DMS53 treated with DMSO at 0.1 percent for 48 hours (cell line): ENCODE data around the gene FCAR.
"Not testable (repeated sequence)": the region's sequence is repeated elsewhere in the genome, so short reads cannot be mapped to it uniquely, and the experiment has no call there.

Experiments used
- DNase-seq: peaks from one replicate; lab custom pipeline; 2025; ENCODE audit not compliant: unreplicated experiment; lab: John Stamatoyannopoulos, UW

Gene FCAR

GRCh38 chr19:54873990-54874389, at the start of gene FCAR:
Gene FCAR (plus strand): TSS chr19:54874235. CDS start chr19:54874290, 55 bp downstream.
- no peak for DNase-seq

- DNase-seq, result not testable (repeated sequence)
These were observed 49.6 kb upstream of the FCAR start for GRCh38 chr19:54824416-54824815.

- not testable (repeated sequence) for DNase-seq
These were observed 48.7 kb upstream of the FCAR start for GRCh38 chr19:54825326-54825725.

- not testable (repeated sequence) for DNase-seq
These were observed 46.0 kb upstream of the FCAR start for GRCh38 chr19:54828064-54828463.

GRCh38 chr19:54832496-54832895, 41.5 kb upstream of the FCAR start, which contains the start of gene KIR2DS4:
Gene KIR2DS4 (plus strand): TSS chr19:54832676.
- DNase-seq, result not testable (repeated sequence)

- not testable (repeated sequence) for DNase-seq
These were observed 38.9 kb upstream of the FCAR start for GRCh38 chr19:54835126-54835525.

- not testable (repeated sequence) for DNase-seq
These were observed 36.5 kb upstream of the FCAR start for GRCh38 chr19:54837522-54837921.

- DNase-seq, result not testable (repeated sequence)
These were observed 30.9 kb upstream of the FCAR start for GRCh38 chr19:54843171-54843570.

- DNase-seq, result not testable (repeated sequence)
These were observed 23.9 kb upstream of the FCAR start, which contains the start of gene KIR3DL2 for GRCh38 chr19:54850061-54850640. Gene KIR3DL2 (plus strand): TSS chr19:54850443. CDS start chr19:54850476, 33 bp downstream.

GRCh38 chr19:54850930-54851329, 23.1 kb upstream of the FCAR start:
- no peak for DNase-seq

GRCh38 chr19:54851353-54851752, 22.7 kb upstream of the FCAR start:
- DNase-seq, result no peak

- not testable (repeated sequence) for DNase-seq
These were observed 18.8 kb upstream of the FCAR start for GRCh38 chr19:54855241-54855640.

- not testable (repeated sequence) for DNase-seq
These were observed 15.6 kb upstream of the FCAR start for GRCh38 chr19:54858476-54858875.

GRCh38 chr19:54859421-54859820, 14.6 kb upstream of the FCAR start:
- not testable (repeated sequence) for DNase-seq

- not testable (repeated sequence) for DNase-seq
These were observed 10.6 kb upstream of the FCAR start for GRCh38 chr19:54863459-54863858.

- DNase-seq, result no peak
These were observed 2.3 kb upstream of the FCAR start for GRCh38 chr19:54871696-54872095.

GRCh38 chr19:54875506-54875905, 1.5 kb downstream of the FCAR start:
- DNase-seq, result no peak

GRCh38 chr19:54877471-54877870, 3.4 kb downstream of the FCAR start:
- DNase-seq, result no peak

- no peak for DNase-seq
These were observed 7.8 kb downstream of the FCAR start for GRCh38 chr19:54881884-54882283.

GRCh38 chr19:54882758-54883157, 8.7 kb downstream of the FCAR start:
- DNase-seq, result no peak

GRCh38 chr19:54883228-54883627, 9.2 kb downstream of the FCAR start:
- DNase-seq, result no peak

- no peak for DNase-seq
These were observed 14.2 kb downstream of the FCAR start for GRCh38 chr19:54888239-54888638.

GRCh38 chr19:54889566-54889965, 15.5 kb downstream of the FCAR start:
- DNase-seq, result no peak
